OCI-LY7 (cell line): ENCODE results near the gene RBM28.

Experiments used
- CTCF ChIP-seq: fragments of 200-600 bp; sonication (generic); conservative IDR thresholded peaks from 2 replicates; pipeline ENCODE4 v1.5.1; 2014; ENCODE audit warnings: mild to moderate bottlenecking, antibody characterized with exemption, low read length, moderate library complexity, mixed read lengths
- EZH2phosphoT487 ChIP-seq: fragments of 200-600 bp; sonication (generic); IDR thresholded peaks from 2 replicates; pipeline ENCODE4 v1.6.1; 2018; ENCODE audit warnings: low read depth, borderline replicate concordance, mild to moderate bottlenecking, mixed run types, antibody characterized with exemption, low read length, moderate library complexity, mixed read lengths

- no peak for TF ChIP-seq CTCF
- no peak for TF ChIP-seq EZH2phosphoT487
Measured at GRCh38 chr7:128380483-128381106, 36.9 kb upstream of the RBM28 start.
